ENCODE measurements around the gene PADI6.

PADI6 gene

GRCh38 chr1:17356387-17357026 lies 15.5 kb upstream of the PADI6 start:
- no peak for DNase-seq (ENCODE audit: low spot score)
- FAIRE-seq = no peak

- no peak for FAIRE-seq
- no peak for DNase-seq (ENCODE audit: low spot score)
These were observed 13.4 kb upstream of the PADI6 start for GRCh38 chr1:17358557-17358956.

- FAIRE-seq (no peak), DNase-seq (ENCODE audit: low spot score) (no peak)
These were observed 13.0 kb upstream of the PADI6 start for GRCh38 chr1:17359031-17359430.

GRCh38 chr1:17359808-17360207 lies 12.2 kb upstream of the PADI6 start:
- FAIRE-seq (no peak), DNase-seq (ENCODE audit: low spot score) (no peak)

- no peak for FAIRE-seq
- no peak for DNase-seq (ENCODE audit: low spot score)
These were observed 11.6 kb upstream of the PADI6 start for GRCh38 chr1:17360272-17360956.

GRCh38 chr1:17361687-17362086 lies 10.3 kb upstream of the PADI6 start:
- DNase-seq (ENCODE audit: low spot score) = no peak

GRCh38 chr1:17363351-17363750 lies 8.6 kb upstream of the PADI6 start:
- no peak for DNase-seq (ENCODE audit: low spot score)
- no peak for FAIRE-seq

More at GRCh38 chr1:17361687-17362086, 10.3 kb upstream of the PADI6 start:
- FAIRE-seq = no peak

GRCh38 chr1:17363771-17364170 lies 8.2 kb upstream of the PADI6 start:
- DNase-seq (ENCODE audit: low spot score) (no peak), FAIRE-seq (no peak)

- no peak for FAIRE-seq
- DNase-seq (ENCODE audit: low spot score) = no peak
These were observed 6.7 kb upstream of the PADI6 start for GRCh38 chr1:17365293-17365692.

GRCh38 chr1:17369466-17369865 lies 2.5 kb upstream of the PADI6 start:
- DNase-seq (ENCODE audit: low spot score) = peak; percentile 85
- no peak for FAIRE-seq

GRCh38 chr1:17370618-17371017 lies 1.4 kb upstream of the PADI6 start:
- peak; percentile 36 for DNase-seq (ENCODE audit: low spot score)
- no peak for FAIRE-seq

- no peak for FAIRE-seq
- DNase-seq (ENCODE audit: low spot score) = no peak
These were observed 959 bp downstream of the PADI6 start for GRCh38 chr1:17372955-17373354.

- no peak for FAIRE-seq
These were observed 3.7 kb downstream of the PADI6 start for GRCh38 chr1:17375651-17376050.

GRCh38 chr1:17377325-17377953 lies 5.4 kb downstream of the PADI6 start:
- DNase-seq (ENCODE audit: low spot score) (no peak), FAIRE-seq (no peak)

More at GRCh38 chr1:17375651-17376050, 3.7 kb downstream of the PADI6 start:
- no peak for DNase-seq (ENCODE audit: low spot score)

- no peak for FAIRE-seq
- no peak for DNase-seq (ENCODE audit: low spot score)
These were observed 9.2 kb downstream of the PADI6 start for GRCh38 chr1:17381161-17381560.

GRCh38 chr1:17392199-17392740 lies 20.3 kb downstream of the PADI6 start:
- DNase-seq (ENCODE audit: low spot score) (no peak), FAIRE-seq (no peak)

- FAIRE-seq (no peak), DNase-seq (ENCODE audit: low spot score) (no peak)
These were observed 21.2 kb downstream of the PADI6 start for GRCh38 chr1:17393230-17393629.

- no peak for DNase-seq (ENCODE audit: low spot score)
- FAIRE-seq = no peak
These were observed 26.1 kb downstream of the PADI6 start for GRCh38 chr1:17397910-17398695.

- no peak for FAIRE-seq
- no peak for DNase-seq (ENCODE audit: low spot score)
These were observed 28.8 kb downstream of the PADI6 start for GRCh38 chr1:17400725-17401341.

- DNase-seq (ENCODE audit: low spot score) = no peak
- no peak for FAIRE-seq
These were observed 29.8 kb downstream of the PADI6 start for GRCh38 chr1:17401841-17402240.

- FAIRE-seq (no peak), DNase-seq (ENCODE audit: low spot score) (no peak)
These were observed 31.1 kb downstream of the PADI6 start for GRCh38 chr1:17403081-17403480.

Measured in urothelium cell line (cell line).